Esophagus mucosa (tissue), 1 donor: ENCODE results near the gene MTFR2. TPM values are rescaled to one million over a fixed set of nuclear protein-coding genes. Genes with fewer than 3 reads are reported as not detected.
A peak's percentile ranks its signal among the peaks of the same experiment; 100 is the strongest.
"Not testable (repeated sequence)": the region's sequence is repeated elsewhere in the genome, so short reads cannot be mapped to it uniquely, and the experiment has no call there.

Experiments used
- ATAC-seq: fragments of 200-7000 bp; cut with Tn5 transposase; one replicate; pipeline ENCODE4 v1.9.1; 2020
- total RNA-seq: library from RNA; stranded (reverse); gene quantifications from one replicate; pipeline ENCODE4 v1.2.4, GENCODE V29; 2023
- donor health status: DM: yes; HTN: yes; CAD: no.

MTFR2 gene
- total RNA-seq, 1 donor from 2014 or later, result 4.3 TPM

GRCh38 chr6:136232701-136233100, 17.4 kb downstream of the MTFR2 start:
- ATAC-seq, result no peak

GRCh38 chr6:136230219-136230853, 19.8 kb downstream of the MTFR2 start:
- peak; percentile 57 for ATAC-seq

GRCh38 chr6:136228814-136229213, 21.3 kb downstream of the MTFR2 start:
- ATAC-seq, result no peak

- ATAC-seq, result peak; percentile 8
These were observed 23.3 kb downstream of the MTFR2 start for GRCh38 chr6:136226674-136227377.

- peak; percentile 85 for ATAC-seq
These were observed 24.0 kb downstream of the MTFR2 start for GRCh38 chr6:136226027-136226673.

GRCh38 chr6:136225496-136225895, 24.6 kb downstream of the MTFR2 start:
- no peak for ATAC-seq

- not testable (repeated sequence) for ATAC-seq
These were observed 25.1 kb downstream of the MTFR2 start for GRCh38 chr6:136224974-136225373.

GRCh38 chr6:136216503-136217401, 33.4 kb downstream of the MTFR2 start:
- no peak for ATAC-seq

- ATAC-seq, result no peak
These were observed 36.3 kb downstream of the MTFR2 start for GRCh38 chr6:136213853-136214252.

- ATAC-seq, result no peak
These were observed 37.0 kb downstream of the MTFR2 start for GRCh38 chr6:136213012-136213539.

- ATAC-seq, result no peak
These were observed 37.5 kb downstream of the MTFR2 start for GRCh38 chr6:136212608-136213007.

- no peak for ATAC-seq
These were observed 39.5 kb downstream of the MTFR2 start for GRCh38 chr6:136210398-136211165.

- ATAC-seq, result no peak
These were observed 40.6 kb downstream of the MTFR2 start for GRCh38 chr6:136209496-136209895.

- no peak for ATAC-seq
These were observed 41.3 kb downstream of the MTFR2 start for GRCh38 chr6:136208783-136209182.

- ATAC-seq, result peak; percentile 65
These were observed 48.4 kb downstream of the MTFR2 start for GRCh38 chr6:136201732-136202131.

GRCh38 chr6:136192902-136193301, 57.2 kb downstream of the MTFR2 start:
- ATAC-seq, result no peak

GRCh38 chr6:136191606-136192312, 58.4 kb downstream of the MTFR2 start:
- ATAC-seq, result no peak

GRCh38 chr6:136189104-136189503, 61.0 kb downstream of the MTFR2 start:
- ATAC-seq, result no peak

GRCh38 chr6:136188486-136188885, 61.6 kb downstream of the MTFR2 start:
- ATAC-seq, result no peak

GRCh38 chr6:136186363-136186762, 63.7 kb downstream of the MTFR2 start:
- no peak for ATAC-seq

- ATAC-seq, result no peak
These were observed 65.4 kb downstream of the MTFR2 start for GRCh38 chr6:136184738-136185137.
